ENCODE results near the gene PIK3CD.
"Not testable (repeated sequence)": the region's sequence is repeated elsewhere in the genome, so short reads cannot be mapped to it uniquely, and the experiment has no call there.

The PIK3CD gene

GRCh38 chr1:9710037-9710436 lies 58.5 kb downstream of the PIK3CD start:
- Mint-ChIP-seq H3K4me1 (peaks cover 68% of the 10 kb centered on the region), H3K27ac (peak overlapping the region; percentile 65), H3K9me3 (no peaks in the 10 kb centered on the region), H3K36me3 (peaks cover 15% of the 10 kb centered on the region), H3K27me3 (no peaks in the 10 kb centered on the region), H3K4me3 (no peak overlapping the region)

- H3K4me1 Mint-ChIP-seq, result peaks cover 67% of the 10 kb centered on the region
- peak overlapping the region; percentile 59 for H3K27ac Mint-ChIP-seq
- no peaks in the 10 kb centered on the region for H3K9me3 Mint-ChIP-seq
- peaks cover 13% of the 10 kb centered on the region for H3K36me3 Mint-ChIP-seq
- no peaks in the 10 kb centered on the region for H3K27me3 Mint-ChIP-seq
- H3K4me3 Mint-ChIP-seq, result no peak overlapping the region
Measured at GRCh38 chr1:9711466-9712020, 60.0 kb downstream of the PIK3CD start.

- H3K9me3 Mint-ChIP-seq, H3K4me3 Mint-ChIP-seq, H3K27me3 Mint-ChIP-seq: not testable (repeated sequence)
- H3K4me1 Mint-ChIP-seq, result peaks cover 68% of the 10 kb centered on the region
- peak overlapping the region; percentile 62 for H3K27ac Mint-ChIP-seq
- H3K36me3 Mint-ChIP-seq, result peaks cover 17% of the 10 kb centered on the region
Measured at GRCh38 chr1:9712767-9713166, 61.2 kb downstream of the PIK3CD start.

GRCh38 chr1:9714257-9714718 lies 62.8 kb downstream of the PIK3CD start:
- peak overlapping the region; percentile 77 for H3K27ac Mint-ChIP-seq
- H3K4me1 Mint-ChIP-seq, result peaks cover 78% of the 10 kb centered on the region
- no peaks in the 10 kb centered on the region for H3K27me3 Mint-ChIP-seq
- no peaks in the 10 kb centered on the region for H3K9me3 Mint-ChIP-seq
- H3K36me3 Mint-ChIP-seq, result peaks cover 15% of the 10 kb centered on the region
- H3K4me3 Mint-ChIP-seq, result peak overlapping the region; percentile 24

GRCh38 chr1:9715536-9716226 lies 64.2 kb downstream of the PIK3CD start:
- peak overlapping the region; percentile 84 for H3K27ac Mint-ChIP-seq
- H3K27me3 Mint-ChIP-seq, result no peaks in the 10 kb centered on the region
- peaks cover 13% of the 10 kb centered on the region for H3K36me3 Mint-ChIP-seq
- H3K9me3 Mint-ChIP-seq, result no peaks in the 10 kb centered on the region
- peaks cover 81% of the 10 kb centered on the region for H3K4me1 Mint-ChIP-seq
- H3K4me3 Mint-ChIP-seq, result peak overlapping the region; percentile 91

- Mint-ChIP-seq H3K4me1 (peaks cover 82% of the 10 kb centered on the region), H3K9me3 (no peaks in the 10 kb centered on the region), H3K27me3 (no peaks in the 10 kb centered on the region), H3K4me3 (peak overlapping the region; percentile 91), H3K36me3 (peaks cover 10% of the 10 kb centered on the region), H3K27ac (peak overlapping the region; percentile 98)
Measured at GRCh38 chr1:9716404-9717192, 65.1 kb downstream of the PIK3CD start.

- peaks cover 10% of the 10 kb centered on the region for H3K36me3 Mint-ChIP-seq
- H3K4me1 Mint-ChIP-seq, result peaks cover 77% of the 10 kb centered on the region
- H3K27me3 Mint-ChIP-seq, result no peaks in the 10 kb centered on the region
- peak overlapping the region; percentile 91 for H3K4me3 Mint-ChIP-seq
- peak overlapping the region; percentile 98 for H3K27ac Mint-ChIP-seq
- H3K9me3 Mint-ChIP-seq, result no peaks in the 10 kb centered on the region
Measured at GRCh38 chr1:9717193-9718005, 65.9 kb downstream of the PIK3CD start.

- no peaks in the 10 kb centered on the region for H3K9me3 Mint-ChIP-seq
- no peaks in the 10 kb centered on the region for H3K27me3 Mint-ChIP-seq
- H3K4me1 Mint-ChIP-seq, result peaks cover 70% of the 10 kb centered on the region
- peak overlapping the region; percentile 98 for H3K27ac Mint-ChIP-seq
- H3K36me3 Mint-ChIP-seq, result peaks cover 13% of the 10 kb centered on the region
- peak overlapping the region; percentile 91 for H3K4me3 Mint-ChIP-seq
Measured at GRCh38 chr1:9718006-9718680, 66.6 kb downstream of the PIK3CD start.

- no peaks in the 10 kb centered on the region for H3K9me3 Mint-ChIP-seq
- no peak overlapping the region for H3K4me3 Mint-ChIP-seq
- H3K36me3 Mint-ChIP-seq, result peaks cover 19% of the 10 kb centered on the region
- H3K27ac Mint-ChIP-seq, result no peak overlapping the region
- H3K4me1 Mint-ChIP-seq, result peaks cover 70% of the 10 kb centered on the region
- no peaks in the 10 kb centered on the region for H3K27me3 Mint-ChIP-seq
Measured at GRCh38 chr1:9719978-9720722, 68.6 kb downstream of the PIK3CD start.

- peaks cover 19% of the 10 kb centered on the region for H3K36me3 Mint-ChIP-seq
- peaks cover 65% of the 10 kb centered on the region for H3K4me1 Mint-ChIP-seq
Measured at GRCh38 chr1:9720785-9721605, 69.5 kb downstream of the PIK3CD start.

GRCh38 chr1:9721606-9722377 lies 70.3 kb downstream of the PIK3CD start:
- Mint-ChIP-seq H3K4me3 (no peak overlapping the region), H3K27me3 (no peaks in the 10 kb centered on the region), H3K9me3 (no peaks in the 10 kb centered on the region), H3K4me1 (peaks cover 62% of the 10 kb centered on the region), H3K27ac (peak overlapping the region; percentile 46), H3K36me3 (peaks cover 20% of the 10 kb centered on the region)

More at GRCh38 chr1:9720785-9721605, 69.5 kb downstream of the PIK3CD start:
- Mint-ChIP-seq H3K27ac (peak overlapping the region; percentile 79), H3K27me3 (no peaks in the 10 kb centered on the region), H3K9me3 (no peaks in the 10 kb centered on the region), H3K4me3 (no peak overlapping the region)

- H3K27ac Mint-ChIP-seq, result no peak overlapping the region
- H3K4me1 Mint-ChIP-seq, result peaks cover 63% of the 10 kb centered on the region
- H3K36me3 Mint-ChIP-seq, result peaks cover 22% of the 10 kb centered on the region
- H3K9me3 Mint-ChIP-seq, result no peaks in the 10 kb centered on the region
- H3K27me3 Mint-ChIP-seq, result no peaks in the 10 kb centered on the region
- no peak overlapping the region for H3K4me3 Mint-ChIP-seq
Measured at GRCh38 chr1:9722378-9722749, 70.8 kb downstream of the PIK3CD start.
